HG03558 (cell line): Measurements from ENCODE around the gene RNASE4.

Experiments
- ATAC-seq: cut with Tn5 transposase; IDR thresholded peaks from one replicate; pipeline ENCODE4 v1.9.1; 2021; ENCODE audit warnings: moderate number of reproducible peaks; ENCODE audit not compliant: unreplicated experiment; ENCODE audit errors: extremely low read depth

The RNASE4 gene

DNA sequence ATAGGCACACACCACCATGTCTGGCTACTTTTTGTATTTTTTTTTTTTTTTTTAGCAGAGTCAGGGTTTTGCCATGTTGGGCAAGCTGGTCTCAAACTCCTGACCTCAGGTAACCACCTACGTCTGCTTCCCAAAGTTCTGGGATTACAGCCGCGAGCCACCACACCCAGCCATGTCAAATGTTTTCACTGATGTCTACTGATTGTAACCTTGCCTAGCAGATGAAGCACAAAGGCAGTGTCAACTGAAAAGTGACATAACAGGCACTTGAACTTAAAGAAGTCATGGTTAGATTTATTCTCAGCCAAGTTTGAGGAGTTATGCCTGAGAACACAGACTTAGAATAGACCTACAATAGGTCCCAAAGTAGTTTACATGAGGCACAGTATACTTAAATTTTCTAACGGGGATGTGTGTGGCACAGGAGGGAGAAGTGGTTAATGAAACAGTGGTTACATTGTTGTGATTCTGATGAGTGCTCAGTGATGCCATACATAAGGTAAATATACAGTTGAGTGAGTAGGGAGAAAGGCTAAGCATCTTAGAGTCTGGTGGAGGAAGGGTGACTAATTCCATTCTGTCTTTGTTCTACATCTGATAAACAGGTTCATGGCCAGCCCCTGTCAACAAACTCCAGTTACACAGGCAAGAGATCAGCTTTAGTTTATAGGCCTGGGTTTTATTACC is 12.6 kb upstream of the RNASE4 start:
- ATAC-seq: no peak

DNA sequence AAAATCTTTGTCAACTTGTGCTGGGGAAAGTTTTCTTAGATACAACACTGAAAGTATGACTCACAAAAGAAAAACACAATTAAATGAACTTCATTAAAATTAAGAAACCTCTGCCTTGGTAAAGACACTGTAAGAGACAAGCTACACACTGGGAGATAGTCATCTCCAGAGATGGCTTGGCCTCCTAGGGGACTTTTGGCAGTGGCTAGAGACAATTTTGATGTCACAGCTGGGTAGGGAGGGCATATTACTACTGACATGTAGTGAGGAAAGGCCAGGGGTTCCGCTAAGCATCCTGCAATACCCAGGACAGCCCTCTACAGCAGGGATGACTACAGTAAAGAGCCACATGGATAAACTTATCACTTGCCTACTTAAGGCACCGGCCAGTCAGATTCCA is 8.7 kb upstream of the RNASE4 start:
- ATAC-seq: no peak

DNA sequence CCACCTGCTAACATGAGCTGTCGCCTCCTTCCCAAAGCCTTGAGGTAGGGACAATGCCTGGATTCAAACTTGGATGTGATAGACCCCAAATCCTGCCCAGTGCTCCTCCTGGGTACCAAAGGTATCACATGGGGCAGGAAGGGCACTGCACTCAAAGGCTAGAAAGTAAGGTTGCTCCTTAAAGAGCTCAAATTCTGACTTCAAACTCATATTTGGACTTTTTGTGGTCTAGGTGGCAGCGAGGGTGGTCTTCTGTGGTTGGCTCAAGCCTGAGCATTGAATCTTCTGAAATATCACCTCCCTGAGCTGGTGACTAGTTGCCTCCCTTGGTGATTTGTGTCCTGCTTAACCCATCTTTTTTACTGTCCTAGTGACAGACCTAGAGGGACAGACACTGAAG is 8.3 kb upstream of the RNASE4 start:
- ATAC-seq: no peak

DNA sequence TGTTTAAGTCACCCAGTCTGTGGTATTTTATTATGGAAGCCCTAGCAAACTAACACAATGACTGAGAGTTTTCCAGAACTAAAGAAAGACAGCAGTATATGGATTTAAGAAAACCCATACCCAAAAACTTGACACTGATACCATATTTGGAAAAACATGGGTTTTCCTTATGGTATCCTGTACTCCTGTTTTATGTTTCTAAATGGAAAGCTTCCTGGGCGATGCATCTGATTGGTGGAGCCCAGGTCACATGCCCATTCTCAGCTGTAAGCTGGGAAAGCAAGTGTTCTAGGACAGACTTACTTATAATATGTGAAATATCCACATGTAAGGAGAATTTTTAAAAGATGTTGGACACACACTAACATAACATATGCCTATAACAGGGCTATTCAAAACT is 4.5 kb upstream of the RNASE4 start:
- ATAC-seq: no peak

DNA sequence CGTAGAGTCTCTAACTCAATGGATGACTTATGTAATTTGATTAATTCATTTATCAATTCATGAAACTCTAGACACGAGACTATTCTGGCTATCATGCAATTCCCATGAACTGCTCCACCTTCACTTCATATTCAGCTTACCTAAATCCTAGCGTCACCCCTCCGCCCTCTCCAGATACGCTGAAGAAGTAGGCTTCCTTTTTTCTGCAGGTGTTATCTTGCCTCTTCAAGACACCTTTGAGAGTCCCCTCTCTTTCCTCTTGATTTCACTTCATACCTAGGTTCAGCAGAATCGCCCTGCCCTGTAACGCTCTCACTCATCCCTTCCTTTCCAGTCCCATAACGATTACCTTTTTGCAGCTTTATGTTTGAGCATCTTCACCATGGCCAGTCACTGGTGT is 4.0 kb upstream of the RNASE4 start:
- no peak for ATAC-seq

DNA sequence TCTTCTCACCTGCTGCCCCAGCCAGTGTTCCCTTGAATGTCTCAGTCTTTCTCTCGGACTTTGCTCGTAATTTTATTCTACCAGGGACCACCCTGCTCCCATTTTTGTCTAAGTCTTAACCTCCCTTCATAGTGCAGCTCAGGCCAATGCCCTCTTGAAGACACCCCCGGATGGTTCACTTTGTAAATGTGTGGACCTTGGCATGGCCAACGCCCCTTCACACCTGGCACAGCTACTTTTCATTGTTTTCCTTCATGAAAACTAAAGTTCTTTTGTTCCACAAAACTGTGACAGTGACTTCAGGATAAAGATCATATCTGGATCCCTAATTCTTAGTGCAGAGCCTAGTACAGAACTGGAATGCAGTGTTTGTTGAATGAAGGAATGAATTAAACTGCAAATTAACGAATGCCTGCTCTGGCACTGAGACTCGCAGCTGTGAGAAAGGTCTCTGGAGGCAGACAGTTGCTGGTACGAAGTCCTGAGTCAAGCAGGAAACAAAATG is 3.5 kb upstream of the RNASE4 start:
- ATAC-seq: no peak

DNA sequence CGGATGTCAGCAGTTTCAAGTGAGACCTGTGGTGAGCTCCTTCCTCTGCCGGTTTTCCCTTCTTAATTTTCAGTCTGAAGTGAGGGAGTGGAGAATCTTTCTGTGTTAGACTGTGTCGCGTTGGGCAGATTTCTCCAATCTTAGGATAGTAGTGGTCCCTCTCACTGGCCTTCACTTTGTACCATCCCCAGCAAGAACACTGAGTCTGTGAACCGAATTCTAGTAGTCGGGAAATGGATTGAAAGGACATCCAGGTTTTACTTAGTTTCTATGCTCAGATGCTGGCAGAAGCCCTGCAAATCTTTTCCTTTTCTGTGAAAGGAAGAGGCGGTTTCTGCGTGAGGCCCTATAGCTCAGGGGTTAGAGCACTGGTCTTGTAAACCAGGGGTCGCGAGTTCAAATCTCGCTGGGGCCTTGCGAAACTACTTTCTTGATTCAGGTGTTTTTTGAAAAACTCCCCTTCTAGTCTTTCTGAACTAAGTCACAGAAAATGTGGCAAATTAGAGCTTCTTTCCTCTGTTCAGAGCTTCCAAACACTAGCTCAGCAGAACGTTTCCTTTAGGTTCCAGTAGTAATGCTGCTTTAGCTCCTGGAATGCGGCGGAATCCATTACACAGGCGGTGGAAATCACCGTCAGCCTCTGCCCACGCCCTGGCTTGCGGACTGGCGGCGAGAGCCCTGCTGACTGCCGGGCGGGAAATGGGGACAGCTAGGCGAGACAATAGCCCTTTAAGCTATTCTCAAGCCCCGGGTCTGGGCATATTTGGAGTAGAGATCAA is 2.8 kb upstream of the RNASE4 start:
- no peak for ATAC-seq

DNA sequence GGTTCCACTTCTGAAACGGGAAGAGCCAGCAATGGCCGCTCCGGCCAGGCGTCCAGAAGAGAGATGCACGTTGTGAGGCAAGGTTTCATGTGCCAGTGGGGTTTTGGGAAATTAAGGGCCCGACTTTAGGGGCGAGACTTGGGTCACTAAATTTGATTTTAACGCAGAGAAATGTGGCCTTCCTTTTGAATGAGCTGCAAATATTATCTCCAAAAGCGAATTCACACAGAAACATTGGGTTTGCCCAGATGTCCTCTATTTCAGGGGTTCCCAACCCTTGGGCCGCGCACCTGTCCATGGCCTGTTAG is 2.3 kb upstream of the RNASE4 start:
- no peak for ATAC-seq

DNA sequence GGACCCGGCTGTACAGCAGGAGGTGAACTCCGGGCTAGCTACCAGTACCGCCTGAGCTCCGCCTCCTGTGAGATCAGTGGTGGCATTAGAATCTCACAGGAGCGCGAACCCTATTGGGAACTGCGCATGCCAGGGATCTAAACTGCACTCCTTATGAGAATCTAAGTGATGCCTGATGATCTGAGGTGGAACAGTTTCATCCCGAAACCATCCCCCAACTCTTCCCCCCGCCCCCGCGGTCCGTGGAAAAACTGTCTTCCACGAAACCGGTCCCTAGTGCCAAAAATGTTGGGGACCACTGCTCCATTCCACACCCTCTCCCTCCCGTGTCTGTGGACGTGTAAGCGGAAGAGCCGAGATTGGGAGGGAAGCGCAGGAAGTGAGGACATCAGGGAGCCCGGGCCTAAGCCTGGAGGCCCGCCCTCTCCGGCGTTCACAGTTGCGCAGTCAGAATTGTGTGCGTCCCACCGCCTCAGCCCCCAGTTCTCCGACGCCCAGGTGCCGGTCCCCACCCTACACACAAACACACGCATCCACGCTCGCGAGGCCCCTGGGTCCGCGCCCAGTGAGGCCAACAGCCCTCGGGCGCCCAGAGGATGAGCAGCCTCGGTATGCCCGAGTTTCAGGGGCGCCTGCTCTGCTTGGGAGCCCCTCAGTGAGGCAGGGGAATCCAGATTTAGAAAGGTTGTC is 1.8 kb upstream of the RNASE4 start:
- no peak for ATAC-seq

DNA sequence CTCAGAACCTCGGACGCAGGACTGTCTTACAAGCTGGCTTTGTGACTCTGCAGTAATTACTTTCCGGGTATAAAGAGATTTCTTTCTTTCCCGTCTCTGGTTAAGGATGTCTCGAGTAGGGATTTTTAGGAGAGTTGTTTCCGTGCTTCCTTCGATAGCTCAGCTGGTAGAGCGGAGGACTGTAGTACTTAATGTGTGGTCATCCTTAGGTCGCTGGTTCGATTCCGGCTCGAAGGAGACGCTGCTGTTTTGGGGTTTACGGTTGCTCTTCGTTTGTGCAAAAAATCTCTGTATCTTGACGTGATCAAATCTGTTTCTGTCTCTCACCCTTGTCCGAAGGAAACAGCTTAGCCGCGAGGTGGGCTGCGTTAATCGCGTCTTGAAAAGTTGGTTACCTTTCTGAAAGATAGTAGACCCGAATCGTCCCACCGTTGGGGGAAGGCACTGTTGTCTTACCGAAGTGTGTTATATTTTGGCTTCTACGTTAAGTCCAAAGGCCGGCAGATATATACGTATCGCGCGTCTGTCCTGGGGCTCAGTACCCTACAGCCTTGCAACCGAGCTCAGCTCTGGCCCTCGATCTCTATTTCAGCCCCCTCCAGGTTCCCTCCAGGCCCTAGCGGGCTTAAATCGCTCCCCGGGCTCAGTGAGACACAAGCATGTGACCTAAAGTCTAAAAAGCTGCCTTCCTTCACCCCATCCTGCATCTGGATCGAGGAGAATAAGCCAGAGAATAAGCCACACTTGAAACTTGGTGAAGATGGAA is 1.1 kb upstream of the RNASE4 start:
- no peak for ATAC-seq

DNA sequence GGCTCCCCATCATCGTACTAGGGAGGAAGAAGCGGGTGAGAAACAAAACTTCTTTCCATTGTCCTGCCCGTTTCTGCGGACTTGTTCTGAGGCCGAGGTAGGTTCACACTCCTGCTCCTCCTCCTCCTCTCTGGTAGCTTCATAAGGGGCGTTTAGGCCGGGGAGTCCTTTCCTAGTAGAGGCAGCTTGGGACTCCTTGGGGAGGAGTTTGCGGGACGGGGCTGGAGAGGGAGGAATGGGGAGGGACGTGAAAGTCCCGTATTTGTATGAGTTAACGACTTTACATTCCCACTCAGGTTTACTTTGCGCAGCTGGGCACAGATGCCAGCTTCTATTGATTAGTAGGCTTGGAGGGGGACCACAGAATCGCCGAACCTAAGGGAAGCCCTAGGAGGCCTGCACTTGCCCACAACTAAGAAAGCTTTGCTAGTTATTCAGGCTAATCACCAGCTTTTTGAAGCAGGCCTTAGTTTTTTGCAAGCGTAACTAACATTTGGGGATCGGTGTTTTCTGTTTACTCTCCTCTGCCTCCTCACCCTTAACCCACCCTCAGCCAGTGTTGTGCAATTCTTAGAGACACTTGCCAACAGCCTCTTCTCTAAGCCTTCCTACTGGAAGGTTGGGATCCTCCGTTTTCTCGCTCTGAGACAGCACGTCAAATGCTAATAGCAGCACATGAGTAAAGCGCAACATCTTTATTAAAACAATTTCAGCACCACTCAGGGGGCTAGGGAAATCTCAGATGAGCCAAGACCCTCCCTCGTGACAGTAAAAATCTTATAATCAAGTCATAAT is 499 bp downstream of the RNASE4 start:
- no peak for ATAC-seq

DNA sequence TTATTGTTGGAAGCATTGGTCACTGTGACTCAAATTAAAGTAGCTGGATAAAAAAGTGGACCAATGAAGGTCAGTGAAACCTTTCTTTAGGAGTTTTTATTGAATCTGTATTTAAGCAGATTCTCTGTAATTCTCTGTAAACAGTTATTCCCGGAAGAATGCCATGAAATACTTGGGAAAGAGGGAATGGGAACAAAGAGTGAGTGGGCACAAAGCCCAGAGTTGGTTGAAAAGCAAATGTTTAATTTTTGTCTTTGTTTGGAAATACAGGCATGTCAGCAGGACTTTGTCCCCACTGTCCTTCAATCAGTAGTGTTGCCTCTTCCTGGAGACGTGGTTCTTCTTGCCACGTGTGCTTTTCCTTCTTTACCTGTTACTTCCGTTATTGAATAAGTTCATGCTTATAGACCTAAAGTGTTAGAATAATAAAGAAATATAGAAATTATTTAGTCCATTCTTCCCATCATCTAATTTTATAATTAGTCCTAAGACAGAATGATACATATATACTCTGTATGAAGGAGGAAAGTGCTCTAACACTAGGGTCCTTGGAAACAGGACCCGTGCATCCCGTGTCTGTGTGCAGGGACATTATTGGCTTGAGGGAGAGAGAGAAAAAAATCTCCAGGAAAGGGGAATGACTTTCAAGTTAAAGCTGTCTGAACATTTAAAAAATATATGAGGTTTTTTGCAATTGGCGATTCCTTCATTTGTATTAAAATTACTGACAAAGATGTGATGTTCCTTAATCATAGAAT is 2.2 kb downstream of the RNASE4 start:
- no peak for ATAC-seq

DNA sequence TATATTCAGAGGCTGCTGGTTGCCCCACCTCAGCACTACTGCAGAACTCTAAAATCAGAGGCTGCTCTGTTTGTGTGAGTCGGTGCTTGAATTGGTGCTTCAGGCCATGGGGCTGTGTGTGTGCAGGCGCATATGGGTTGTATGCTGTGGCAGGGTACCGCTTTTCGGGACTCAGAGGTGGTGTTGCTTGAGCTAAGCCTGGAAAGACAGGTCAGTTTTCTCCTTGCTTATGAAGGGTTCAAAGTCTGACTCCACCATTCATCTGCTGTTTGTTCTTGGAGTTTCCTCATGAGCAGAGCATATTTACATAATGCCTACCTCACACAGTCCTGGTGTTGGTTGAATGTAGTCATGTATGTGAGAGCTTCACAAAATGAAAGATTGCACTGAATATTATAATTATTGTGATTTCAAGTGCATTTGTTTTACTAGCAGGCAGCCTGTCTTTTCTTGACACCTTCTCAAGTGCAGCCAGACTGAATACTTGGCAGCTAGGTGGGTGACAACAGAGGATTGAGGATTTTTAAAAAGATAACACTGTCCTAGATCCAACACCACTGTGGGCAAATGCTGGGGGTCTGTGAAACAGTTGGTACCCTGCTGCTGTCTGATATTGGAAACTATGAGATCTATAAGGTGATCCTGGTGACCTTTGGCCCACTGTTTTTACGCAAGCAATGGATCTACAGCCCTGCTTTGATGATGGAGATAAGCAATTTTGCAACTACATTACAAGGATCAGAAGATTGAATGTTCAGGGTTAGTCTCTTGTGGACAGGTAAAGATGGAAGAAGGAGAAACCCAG is 3.2 kb downstream of the RNASE4 start:
- ATAC-seq: no peak

DNA sequence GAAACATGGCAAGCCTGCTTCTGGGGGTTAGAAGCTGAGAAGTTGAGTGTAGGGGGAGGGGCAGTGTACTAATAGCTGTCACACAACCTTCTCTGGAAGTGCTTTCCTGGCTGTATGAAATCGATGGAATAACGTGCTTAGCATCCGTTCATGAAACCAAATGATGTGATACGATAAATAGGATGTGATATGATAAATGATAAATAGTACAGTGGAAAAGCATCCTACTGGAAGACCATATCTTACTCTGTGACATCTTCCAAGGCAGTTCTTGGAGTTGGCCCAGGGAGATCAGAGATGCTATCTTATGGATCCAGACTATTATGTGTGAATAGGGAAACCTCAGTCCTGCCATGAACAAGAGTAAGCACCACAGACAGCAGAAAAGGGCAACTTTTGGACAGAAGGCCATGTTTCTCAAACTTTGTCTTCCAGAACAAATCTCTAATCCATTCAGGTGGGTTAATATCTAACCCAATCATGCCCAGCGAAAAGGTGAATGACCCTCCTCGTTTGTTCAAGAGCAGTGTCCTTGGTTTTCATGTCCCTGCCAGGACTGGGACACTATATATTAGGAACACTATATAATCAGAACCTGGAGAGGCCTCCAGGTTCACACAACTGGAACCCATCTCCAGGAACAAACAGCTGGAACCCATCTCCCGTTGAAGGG is 3.9 kb downstream of the RNASE4 start, which contains the start of gene ANG:
Gene ANG, plus strand, starts transcription at position 598 of the 673 bp plus-strand sequence. CDS start 4,801 bp downstream, outside the sequence.
- no peak for ATAC-seq

DNA sequence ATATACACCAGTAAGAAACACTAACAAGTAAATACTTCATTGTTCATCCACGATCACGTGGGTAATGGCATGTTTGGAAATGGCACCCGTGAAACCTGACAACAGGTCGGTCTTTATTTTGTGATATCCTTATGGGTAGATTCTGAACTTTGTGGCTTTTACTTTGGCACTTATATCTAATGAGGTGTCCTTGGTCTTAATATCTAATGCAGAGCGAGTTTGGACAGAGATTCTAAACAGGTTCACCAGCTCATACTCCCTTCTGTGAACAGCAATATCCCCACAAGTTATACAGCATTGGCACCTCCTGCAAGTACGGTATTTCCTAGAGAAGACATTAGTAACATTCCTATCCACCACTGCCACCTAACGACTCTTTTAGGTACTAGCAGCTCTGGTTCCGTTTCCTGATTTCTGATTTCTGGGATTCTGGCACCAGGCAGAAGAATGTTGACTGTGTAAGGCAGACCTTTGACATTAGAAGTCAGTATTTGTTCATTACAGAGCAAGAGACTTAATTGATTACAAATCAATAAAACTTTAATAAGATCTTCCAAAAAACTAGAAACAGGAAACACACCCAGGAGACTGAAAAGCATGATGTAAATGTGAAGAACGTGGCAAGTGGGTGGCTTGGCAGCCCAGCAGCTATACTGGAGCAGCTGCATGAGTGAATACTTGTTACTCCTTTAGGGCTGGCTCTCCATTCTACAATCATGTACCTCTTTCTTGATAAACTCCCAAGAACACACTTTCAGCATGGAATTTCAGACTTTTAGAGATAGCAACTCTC is 6.7 kb downstream of the RNASE4 start:
- ATAC-seq: no peak

DNA sequence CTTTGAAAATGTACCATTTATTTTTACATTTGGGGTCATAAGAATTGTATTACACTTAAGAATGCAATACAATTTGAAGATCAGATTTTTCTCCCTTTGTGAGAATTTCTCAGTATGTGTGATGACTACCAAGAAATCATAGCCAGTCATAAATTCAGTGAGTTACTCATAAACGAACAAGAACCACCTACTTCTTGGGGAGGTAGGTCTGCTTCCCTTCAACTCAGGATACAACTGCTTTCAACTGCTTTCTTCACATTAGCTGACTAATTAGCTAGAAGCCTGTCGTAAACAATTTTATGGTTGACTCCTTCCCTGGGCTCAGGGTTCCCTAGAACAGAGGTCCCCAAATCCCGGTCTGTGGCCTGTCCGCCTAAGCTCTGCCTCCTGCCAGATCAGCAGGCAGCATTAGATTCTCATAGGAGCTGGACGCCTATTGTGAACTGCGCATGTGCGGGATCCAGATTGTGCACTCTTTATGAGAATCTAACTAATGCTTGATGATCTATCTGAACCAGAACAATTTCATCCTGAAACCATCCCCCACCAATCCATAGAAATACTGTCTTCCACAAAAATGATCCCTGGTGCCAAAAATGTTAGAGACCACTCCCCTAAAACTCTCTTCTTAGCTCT is 7.9 kb downstream of the RNASE4 start:
- no peak for ATAC-seq
